HG03571 (cell line): Measurements from ENCODE around the gene WNT6.

Experiments
- ATAC-seq: cut with Tn5 transposase; IDR thresholded peaks from one replicate; pipeline ENCODE4 v1.9.1; 2021; ENCODE audit not compliant: unreplicated experiment

WNT6 gene

GRCh38 chr2:218857371-218858137 is 2.1 kb upstream of the WNT6 start:
- no peak for ATAC-seq

GRCh38 chr2:218858138-218858445 is 1.5 kb upstream of the WNT6 start:
- no peak for ATAC-seq

GRCh38 chr2:218858671-218859555 is 692 bp upstream of the WNT6 start:
- ATAC-seq = no peak

GRCh38 chr2:218859988-218860831 is 605 bp downstream of the WNT6 start:
- ATAC-seq = no peak

- ATAC-seq = no peak
These were observed 1.4 kb downstream of the WNT6 start for GRCh38 chr2:218860950-218861381.

- ATAC-seq = no peak
These were observed 2.2 kb downstream of the WNT6 start for GRCh38 chr2:218861645-218862318.

GRCh38 chr2:218863021-218863520 is 3.5 kb downstream of the WNT6 start:
- ATAC-seq = no peak

GRCh38 chr2:218865396-218865795 is 5.8 kb downstream of the WNT6 start:
- ATAC-seq = no peak

GRCh38 chr2:218865999-218866398 is 6.4 kb downstream of the WNT6 start:
- no peak for ATAC-seq

GRCh38 chr2:218867900-218868299 is 8.3 kb downstream of the WNT6 start:
- ATAC-seq = no peak

- ATAC-seq = no peak
These were observed 9.5 kb downstream of the WNT6 start for GRCh38 chr2:218869064-218869463.

GRCh38 chr2:218870984-218871344 is 11.4 kb downstream of the WNT6 start:
- no peak for ATAC-seq

- ATAC-seq = no peak
These were observed 12.0 kb downstream of the WNT6 start for GRCh38 chr2:218871345-218872302.

- ATAC-seq = no peak
These were observed 13.2 kb downstream of the WNT6 start for GRCh38 chr2:218872645-218873358.

GRCh38 chr2:218873359-218874194 is 14.0 kb downstream of the WNT6 start:
- ATAC-seq = no peak

- ATAC-seq = no peak
These were observed 16.2 kb downstream of the WNT6 start for GRCh38 chr2:218875692-218876246.

GRCh38 chr2:218876562-218877219 is 17.1 kb downstream of the WNT6 start:
- ATAC-seq = no peak
